ENCODE results near the gene STKLD1. TPM values are rescaled to one million over a fixed set of nuclear protein-coding genes. Genes with fewer than 3 reads are reported as not detected.

STKLD1 gene
- total and polyA plus RNA-seq, 2 donors (not counting 1 experiment from before 2014, with no cell fraction given), result 0.18 to 1.1 TPM

GRCh38 chr9:133354766-133355165 is 21.4 kb upstream of the STKLD1 start:
- WGBS (ENCODE audit: insufficient coverage), result 96% methylated on average over 7 of the region's 7 CpGs
- Mint-ChIP-seq H3K4me3 (peak overlapping the region; percentile 53), H3K27ac (peak overlapping the region; percentile 15), H3K27me3 (no peaks in the 10 kb centered on the region), H3K4me1 (peaks cover 36% of the 10 kb centered on the region), H3K9me3 (ENCODE audit: insufficient read depth) (no peaks in the 10 kb centered on the region)
- DNase-seq (no peak), ATAC-seq (ENCODE audit: low read depth) (no peak)
- Histone ChIP-seq H3K9me3 (ENCODE audit: control extremely low read depth in 1 of 3, control insufficient read depth in 2 of 3, insufficient read depth in 1 of 3, low read length in 2 of 3) (peaks cover 0 to 8% (median 0%) of the 10 kb centered on the region in 3 donors), H2AFZ (ENCODE audit: insufficient read depth, low read depth, low read length, poor library complexity, severe bottlenecking) (no peak overlapping the region), H3K27ac (ENCODE audit: low read length in 2 of 2) (no peak overlapping the region), H4K20me1 (ENCODE audit: control insufficient read depth, insufficient read depth, low read length, poor library complexity, severe bottlenecking) (peaks cover 48% of the 10 kb centered on the region), H3K36me3 (replicated peaks in 1 of 2; ENCODE audit: control extremely low read depth in 1 of 2, control insufficient read depth in 1 of 2, extremely low read depth in 1 of 2, insufficient read depth in 2 of 2, low read length in 1 of 2) (peaks cover 0 to 56% of the 10 kb centered on the region in 2 experiments), H3K9ac (ENCODE audit: low read length) (no peak overlapping the region), H3K4me3 (ENCODE audit: control extremely low read depth in 1 of 5, extremely low read depth in 1 of 5, insufficient read depth in 1 of 5, low read depth in 2 of 5, low read length in 4 of 5) (no peak overlapping the region), H3K27me3 (replicated peaks in 1 of 4; ENCODE audit: control extremely low read depth in 1 of 4, control insufficient read depth in 3 of 4, insufficient read depth in 4 of 4, low read length in 3 of 4) (no peaks in the 10 kb centered on the region), H3K4me1 (ENCODE audit: control insufficient read depth in 2 of 2, insufficient read depth in 2 of 2, low read length in 2 of 2) (peaks cover 16 to 29% of the 10 kb centered on the region in 2 donors), H3K79me2 (ENCODE audit: control insufficient read depth, insufficient read depth, low read length) (peaks cover 54% of the 10 kb centered on the region), H3K4me2 (replicated peaks; ENCODE audit: low read depth, low read length, poor library complexity, severe bottlenecking) (no peak overlapping the region)
- ChIA-PET POLR2A (no interaction called here), CTCF (interaction anchor here (1.8 kb wide), 1 partner anchor 15 kb away, joined by 5 read pairs; no protein-coding TSS in a partner anchor)
- intact Hi-C loops (cut with micrococcal nuclease), result loop anchor here (10.0 kb wide), 1 partner anchor 170 kb away; no protein-coding TSS in a partner anchor
- TF ChIP-seq EZH2 (IDR thresholded peaks at IDR 0.05; ENCODE audit: borderline replicate concordance, insufficient read depth, low read depth, low read length, poor library complexity, severe bottlenecking), result no peak
- TF ChIP-seq CTCF (IDR thresholded peaks at IDR 0.05), result no peak

- Mint-ChIP-seq H3K9me3 (ENCODE audit: insufficient read depth) (no peaks in the 10 kb centered on the region), H3K27ac (peak overlapping the region; percentile 73), H3K4me1 (peaks cover 32% of the 10 kb centered on the region), H3K27me3 (no peaks in the 10 kb centered on the region), H3K4me3 (peak overlapping the region; percentile 89)
- ChIA-PET POLR2A (interaction anchor here (0.6 to 1.9 kb wide), 5 partner anchors 8 to 1696 kb away, joined by 3 to 18 read pairs (median 5); partner anchors contain the start of genes MED22, RPL7A and STKLD1), CTCF (interaction anchor here (0.7 to 2.0 kb wide), 8 partner anchors 10 to 690 kb away, joined by 3 to 11 read pairs (median 4); no protein-coding TSS in a partner anchor)
- H3K27ac ChIP-seq (ENCODE audit: low read length in 2 of 2), result peak overlapping the region; percentile 55 to 72
- H2AFZ ChIP-seq (ENCODE audit: insufficient read depth, low read depth, low read length, poor library complexity, severe bottlenecking), result peak overlapping the region; percentile 93
- peak overlapping the region; percentile 98 for H3K4me2 ChIP-seq (replicated peaks; ENCODE audit: low read depth, low read length, poor library complexity, severe bottlenecking)
- TF ChIP-seq EZH2 (IDR thresholded peaks at IDR 0.05; ENCODE audit: borderline replicate concordance, insufficient read depth, low read depth, low read length, poor library complexity, severe bottlenecking) (no peak), CTCF (IDR thresholded peaks at IDR 0.05) (no peak)
- H3K4me3 ChIP-seq (ENCODE audit: control extremely low read depth in 1 of 5, extremely low read depth in 1 of 5, insufficient read depth in 1 of 5, low read depth in 2 of 5, low read length in 4 of 5), result peak overlapping the region; percentile 39 to 91 (median 70)
- peak; percentile 45 for DNase-seq
- peaks cover 54% of the 10 kb centered on the region for H3K79me2 ChIP-seq (ENCODE audit: control insufficient read depth, insufficient read depth, low read length)
- peaks cover 0 to 8% (median 0%) of the 10 kb centered on the region in 3 donors for H3K9me3 ChIP-seq (ENCODE audit: control extremely low read depth in 1 of 3, control insufficient read depth in 2 of 3, insufficient read depth in 1 of 3, low read length in 2 of 3)
- peaks cover 16 to 29% of the 10 kb centered on the region in 2 donors for H3K4me1 ChIP-seq (ENCODE audit: control insufficient read depth in 2 of 2, insufficient read depth in 2 of 2, low read length in 2 of 2)
- H3K27me3 ChIP-seq (replicated peaks in 1 of 4; ENCODE audit: control extremely low read depth in 1 of 4, control insufficient read depth in 3 of 4, insufficient read depth in 4 of 4, low read length in 3 of 4), result no peaks in the 10 kb centered on the region
- no peak for ATAC-seq (ENCODE audit: low read depth)
- H3K9ac ChIP-seq (ENCODE audit: low read length), result peak overlapping the region; percentile 87
- H4K20me1 ChIP-seq (ENCODE audit: control insufficient read depth, insufficient read depth, low read length, poor library complexity, severe bottlenecking), result peaks cover 41% of the 10 kb centered on the region
- intact Hi-C loops (cut with micrococcal nuclease), result loop anchor here (1.0 to 10.0 kb wide), 3 partner anchors 8 to 171 kb away; partner anchors contain the start of genes MED22, RPL7A, STKLD1 and SURF4
- WGBS (ENCODE audit: insufficient coverage), result under 1% methylated on average over 31 of the region's 31 CpGs
- peaks cover 0 to 52% of the 10 kb centered on the region in 2 experiments for H3K36me3 ChIP-seq (replicated peaks in 1 of 2; ENCODE audit: control extremely low read depth in 1 of 2, control insufficient read depth in 1 of 2, extremely low read depth in 1 of 2, insufficient read depth in 2 of 2, low read length in 1 of 2)
These were observed 20.2 kb upstream of the STKLD1 start for GRCh38 chr9:133355881-133356357.
